Measurements from ENCODE around the gene CD55.

GRCh38 chr1:207323425-207324225 is 2.1 kb downstream of the CD55 start:
- no peak for TF ChIP-seq EZH2phosphoT487 (IDR thresholded peaks at IDR 0.05; ENCODE audit: low read depth)
- TF ChIP-seq CTCF (IDR thresholded peaks at IDR 0.05; ENCODE audit: low read depth, low read length), result no peak

Measured in OCI-LY3 (cell line).